DND-41 (cell line): ENCODE measurements around the gene RALGPS1.

ENCODE experiments used
- ATAC-seq: fragments of 200-7000 bp; cut with Tn5 transposase; 3 replicates; pipeline ENCODE4 v1.9.1; 2021; ENCODE audit warnings: low read depth; ENCODE audit not compliant: insufficient read depth
- DNase-seq: peaks from one replicate; pipeline ENCODE4 v3.0.0-alpha.2; 2020
- H2AFZ ChIP-seq: 2 replicates; pipeline ENCODE4 v1.6.0; 2012; ENCODE audit warnings: low read depth, low read length
- H3K27ac ChIP-seq: 2 replicates; pipeline ENCODE4 v1.5.1; 2012; ENCODE audit warnings: low read length, inconsistent platforms
- H3K27me3 ChIP-seq: fragments of 200-600 bp; sonication (generic); 2 replicates; pipeline ENCODE4 v1.6.0; 2012; ENCODE audit warnings: low read length, mild to moderate bottlenecking, inconsistent platforms; ENCODE audit not compliant: insufficient read depth, poor library complexity
- H3K36me3 ChIP-seq: 2 replicates; pipeline ENCODE4 v1.5.1; 2012; ENCODE audit warnings: low read length, inconsistent platforms; ENCODE audit not compliant: insufficient read depth
- H3K4me1 ChIP-seq: 2 replicates; pipeline ENCODE4 v1.5.1; 2012; ENCODE audit warnings: mild to moderate bottlenecking, low read length; ENCODE audit not compliant: insufficient read depth
- H3K4me2 ChIP-seq: 2 replicates; pipeline ENCODE4 v1.6.0; 2012; ENCODE audit warnings: mild to moderate bottlenecking, moderate library complexity, low read length, inconsistent platforms; ENCODE audit not compliant: insufficient read depth
- H3K4me3 ChIP-seq, 2 experiments: fragments of 200-600 bp in 1 of 2; shearing (Covaris generic) in 1 of 2; 2 replicates each; pipeline ENCODE4 v1.5.1; 2012 to 2016; ENCODE audit warnings: inconsistent platforms in 2 of 2, low read length in 2 of 2, mild to moderate bottlenecking in 2 of 2, low read depth in 1 of 2, moderate library complexity in 1 of 2
- H3K79me2 ChIP-seq: 2 replicates; pipeline ENCODE4 v1.6.0; 2012; ENCODE audit warnings: low read length, inconsistent platforms; ENCODE audit not compliant: insufficient read depth
- H3K9ac ChIP-seq: 2 replicates; pipeline ENCODE4 v1.6.0; 2012; ENCODE audit warnings: low read depth, mild to moderate bottlenecking, inconsistent platforms, low read length, moderate library complexity
- H3K9me3 ChIP-seq: 2 replicates; pipeline ENCODE4 v1.5.1; 2012; ENCODE audit warnings: low read length, moderate library complexity, mild to moderate bottlenecking, inconsistent platforms; ENCODE audit not compliant: insufficient read depth, severe bottlenecking
- H4K20me1 ChIP-seq: 2 replicates; pipeline ENCODE4 v1.6.0; 2012; ENCODE audit warnings: low read length; ENCODE audit not compliant: insufficient read depth
- EZH2 ChIP-seq: IDR thresholded peaks from 3 replicates; pipeline ENCODE4 v1.6.1; 2012; ENCODE audit warnings: borderline replicate concordance, low read depth, mild to moderate bottlenecking, moderate library complexity, low read length, inconsistent platforms; ENCODE audit not compliant: severe bottlenecking
- TF ChIP-seq, protein P1 (sequence below): IDR thresholded peaks from 2 replicates; pipeline ENCODE4 v1.5.1; 2012; ENCODE audit warnings: borderline replicate concordance, low read length, moderate library complexity, mild to moderate bottlenecking; ENCODE audit not compliant: poor library complexity, severe bottlenecking; ENCODE audit errors: extremely low read depth

Gene RALGPS1

GRCh38 chr9:126874546-126875314, 39.9 kb upstream of the RALGPS1 start:
- no peaks in the 10 kb centered on the region for H3K4me1 ChIP-seq
- no peaks in the 10 kb centered on the region for H3K9me3 ChIP-seq
- DNase-seq (no peak), ATAC-seq (no peak)
- no peak overlapping the region for H3K9ac ChIP-seq
- H3K27me3 ChIP-seq: no peaks in the 10 kb centered on the region
- H3K4me3 ChIP-seq: no peak overlapping the region
- H3K4me2 ChIP-seq: no peak overlapping the region
- no peaks in the 10 kb centered on the region; the same call in none of the 2 replicates for H3K79me2 ChIP-seq
- H2AFZ ChIP-seq: no peak overlapping the region
- no peak overlapping the region for H3K27ac ChIP-seq
- peaks cover 8% of the 10 kb centered on the region for H3K36me3 ChIP-seq
- H4K20me1 ChIP-seq: peaks cover 8% of the 10 kb centered on the region; the same call in 1 of the 2 replicates
- TF ChIP-seq, protein P1, sequence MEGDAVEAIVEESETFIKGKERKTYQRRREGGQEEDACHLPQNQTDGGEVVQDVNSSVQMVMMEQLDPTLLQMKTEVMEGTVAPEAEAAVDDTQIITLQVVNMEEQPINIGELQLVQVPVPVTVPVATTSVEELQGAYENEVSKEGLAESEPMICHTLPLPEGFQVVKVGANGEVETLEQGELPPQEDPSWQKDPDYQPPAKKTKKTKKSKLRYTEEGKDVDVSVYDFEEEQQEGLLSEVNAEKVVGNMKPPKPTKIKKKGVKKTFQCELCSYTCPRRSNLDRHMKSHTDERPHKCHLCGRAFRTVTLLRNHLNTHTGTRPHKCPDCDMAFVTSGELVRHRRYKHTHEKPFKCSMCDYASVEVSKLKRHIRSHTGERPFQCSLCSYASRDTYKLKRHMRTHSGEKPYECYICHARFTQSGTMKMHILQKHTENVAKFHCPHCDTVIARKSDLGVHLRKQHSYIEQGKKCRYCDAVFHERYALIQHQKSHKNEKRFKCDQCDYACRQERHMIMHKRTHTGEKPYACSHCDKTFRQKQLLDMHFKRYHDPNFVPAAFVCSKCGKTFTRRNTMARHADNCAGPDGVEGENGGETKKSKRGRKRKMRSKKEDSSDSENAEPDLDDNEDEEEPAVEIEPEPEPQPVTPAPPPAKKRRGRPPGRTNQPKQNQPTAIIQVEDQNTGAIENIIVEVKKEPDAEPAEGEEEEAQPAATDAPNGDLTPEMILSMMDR: no peak
- no peak for TF ChIP-seq EZH2

DNA sequence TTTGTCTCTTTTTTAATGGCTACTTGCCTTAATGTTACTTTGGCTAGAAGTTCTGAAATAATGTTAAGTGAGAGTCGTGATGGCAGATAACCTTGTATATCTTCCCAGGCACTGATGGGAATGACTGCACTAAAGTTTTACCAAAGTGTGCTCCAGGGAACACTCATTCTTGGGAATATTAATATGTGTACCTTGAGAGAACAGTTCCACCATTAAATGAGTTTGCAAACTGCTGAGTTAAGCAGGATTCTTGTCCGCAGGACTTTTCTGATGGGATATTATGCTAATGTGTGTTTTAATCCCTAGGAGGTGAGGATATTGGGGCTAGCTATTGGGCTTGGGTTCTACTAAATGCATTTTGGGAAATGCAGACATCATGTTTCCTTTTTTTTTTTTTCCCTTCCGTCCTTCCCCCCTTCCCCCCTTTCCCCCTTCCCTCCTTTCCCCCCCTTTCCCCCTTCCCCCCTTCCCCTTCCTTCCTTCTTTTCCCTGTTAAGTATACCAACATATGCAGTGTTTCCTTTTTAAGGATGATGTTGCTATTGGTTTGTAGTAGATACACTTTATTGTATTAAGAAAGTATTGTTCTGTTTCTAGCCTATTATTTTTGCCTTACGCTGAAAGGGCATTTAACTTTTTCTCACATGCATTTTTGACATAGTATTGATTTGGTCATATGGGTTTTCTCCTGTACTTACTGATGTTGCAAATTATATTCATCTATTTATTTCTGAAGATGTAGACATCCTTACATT, 38.6 kb upstream of the RALGPS1 start:
- Histone ChIP-seq H4K20me1 (peaks cover 18% of the 10 kb centered on the region), H3K27me3 (no peaks in the 10 kb centered on the region), H3K9ac (no peak overlapping the region), H3K9me3 (no peaks in the 10 kb centered on the region), H3K4me1 (no peaks in the 10 kb centered on the region), H3K4me2 (no peak overlapping the region), H3K27ac (no peak overlapping the region), H3K79me2 (no peaks in the 10 kb centered on the region; the same call in none of the 2 replicates), H3K4me3 (no peak overlapping the region), H3K36me3 (peaks cover 20% of the 10 kb centered on the region), H2AFZ (no peak overlapping the region)
- DNase-seq (no peak), ATAC-seq (no peak)
- TF ChIP-seq, protein P1: no peak
- no peak for TF ChIP-seq EZH2

GRCh38 chr9:126876531-126876930, 38.1 kb upstream of the RALGPS1 start:
- H3K4me3 ChIP-seq: no peak overlapping the region
- no peaks in the 10 kb centered on the region for H3K4me1 ChIP-seq
- peaks cover 22% of the 10 kb centered on the region for H3K36me3 ChIP-seq
- ATAC-seq (no peak), DNase-seq (no peak)
- no peak overlapping the region for H3K4me2 ChIP-seq
- H2AFZ ChIP-seq: no peak overlapping the region
- no peaks in the 10 kb centered on the region for H3K27me3 ChIP-seq
- no peak overlapping the region for H3K9ac ChIP-seq
- H3K79me2 ChIP-seq: no peaks in the 10 kb centered on the region; the same call in none of the 2 replicates
- H3K9me3 ChIP-seq: no peaks in the 10 kb centered on the region
- no peak overlapping the region for H3K27ac ChIP-seq
- H4K20me1 ChIP-seq: peaks cover 18% of the 10 kb centered on the region
- TF ChIP-seq, protein P1: no peak
- no peak for TF ChIP-seq EZH2
